Stimulated activated CD8-positive, alpha-beta memory T cell treated with anti-CD3 and anti-CD28 coated beads, Interleukin-4, amount 100 ng/mL, for 4 hours (primary cell): ENCODE measurements around the gene ZFYVE28.
"Not testable (repeated sequence)": the region's sequence is repeated elsewhere in the genome, so short reads cannot be mapped to it uniquely, and the experiment has no call there.

Experiments
- DNase-seq, 2 donors: peaks; one replicate each; pipeline ENCODE4 v3.0.0-alpha.2; 2020; ENCODE audit warnings: low read depth in 2 of 2, low spot score in 1 of 2

ZFYVE28 gene

DNA sequence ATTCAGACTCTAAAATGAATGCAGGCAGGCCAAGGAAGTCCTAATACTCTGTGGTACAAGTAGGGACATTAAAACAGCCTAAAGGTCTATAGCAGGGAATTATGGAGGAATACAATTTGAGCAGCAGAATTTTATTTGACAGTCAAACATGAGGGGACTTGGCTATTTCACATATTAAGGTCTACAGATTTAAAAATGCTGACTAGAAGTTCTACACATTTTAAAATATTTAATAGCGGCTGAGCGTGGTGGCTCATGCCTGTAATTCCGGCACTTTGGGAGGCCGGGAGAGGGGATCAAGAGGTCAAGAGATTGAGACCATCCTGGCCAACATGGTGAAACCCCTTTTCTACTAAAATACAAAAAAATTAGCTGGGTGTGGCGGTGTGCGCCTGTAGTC is 187.4 kb downstream of the ZFYVE28 start:
- DNase-seq, result no peak

DNA sequence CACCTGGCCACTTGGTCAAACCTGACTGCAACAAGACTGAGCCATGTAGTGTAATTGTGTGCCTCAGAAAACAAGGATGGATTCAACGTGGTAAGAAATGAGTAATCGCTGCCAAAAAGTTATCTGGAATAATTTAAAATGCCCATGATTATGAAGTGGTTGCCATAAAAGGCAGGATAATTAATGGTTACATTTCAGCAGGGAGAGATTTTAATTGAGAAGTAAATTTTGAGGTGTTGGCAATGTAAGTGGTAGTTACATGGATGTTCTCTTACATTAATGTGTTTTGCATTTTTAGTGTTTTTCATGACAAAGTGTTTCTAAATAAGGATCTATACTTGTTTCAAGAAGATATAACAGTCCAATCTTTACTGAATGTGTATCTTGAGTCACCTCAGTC is 192.2 kb downstream of the ZFYVE28 start:
- no peak for DNase-seq

DNA sequence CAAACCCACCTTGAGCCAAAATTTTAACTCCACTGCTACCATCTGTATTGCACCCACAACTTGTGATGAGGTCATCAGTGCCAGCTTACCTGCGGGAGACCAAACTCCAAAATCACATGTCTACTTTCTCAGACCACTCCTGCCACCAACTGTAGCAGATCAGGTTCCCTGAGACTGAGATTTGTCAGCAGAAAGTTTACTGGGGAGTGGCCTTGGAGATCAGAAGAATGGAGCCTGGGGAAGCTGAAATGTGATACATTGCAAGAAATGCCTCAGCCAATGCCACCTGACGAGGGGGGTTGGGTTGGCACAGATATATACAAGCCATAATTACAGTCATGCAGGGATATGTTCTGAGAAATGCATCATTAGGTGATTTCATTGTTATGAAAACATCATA is 195.6 kb downstream of the ZFYVE28 start:
- DNase-seq, result no peak

DNA sequence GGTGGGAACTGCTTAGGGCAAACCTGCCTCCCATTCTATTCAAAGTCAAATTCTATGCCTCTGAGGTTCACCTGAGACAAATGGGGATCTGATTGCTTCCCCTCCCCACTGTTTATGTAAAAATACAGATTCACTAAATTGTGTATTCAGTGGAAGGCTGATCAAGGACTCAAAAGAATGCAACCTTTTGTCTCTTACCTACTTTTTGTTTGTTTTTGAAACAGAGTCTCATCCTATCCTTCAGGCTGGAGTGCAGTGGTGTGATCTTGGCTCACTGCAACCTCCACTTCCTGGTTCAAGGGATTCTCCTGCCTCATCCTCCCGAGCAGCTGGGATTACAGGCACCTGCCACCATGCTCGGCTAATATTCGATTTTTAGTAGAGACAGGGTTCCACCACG is 197.1 kb downstream of the ZFYVE28 start:
- not testable (repeated sequence) for DNase-seq

DNA sequence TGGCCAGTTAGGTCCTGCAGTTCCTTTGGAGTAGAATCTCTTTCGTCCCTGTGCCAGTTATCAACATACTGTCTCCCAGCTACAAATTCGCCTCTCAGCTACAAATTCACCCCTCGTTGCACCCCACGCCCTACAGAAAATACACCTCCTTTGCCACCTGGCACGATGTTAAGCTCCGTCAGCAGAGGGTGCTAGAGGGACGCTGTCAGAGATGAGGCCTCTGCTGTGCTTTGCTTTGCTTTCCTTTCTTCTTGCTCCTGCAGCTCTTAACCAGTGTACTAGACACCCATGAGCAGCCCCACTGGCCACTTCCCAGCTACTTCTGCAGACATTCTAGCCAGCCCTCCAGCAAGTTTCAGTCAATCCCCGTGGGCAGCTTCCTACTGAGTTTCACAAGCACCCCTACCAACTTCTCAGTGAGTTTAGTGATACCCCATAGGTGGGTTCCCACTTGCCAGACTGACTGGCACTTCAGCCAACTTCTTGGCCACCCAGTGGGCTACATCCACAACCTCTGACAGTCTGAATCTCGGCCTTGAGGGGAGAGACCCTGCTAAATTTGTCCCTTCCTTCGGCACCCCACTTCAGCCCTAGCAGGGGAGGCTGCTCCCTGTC is 198.3 kb downstream of the ZFYVE28 start:
- DNase-seq, result peak; percentile 60 to 68
